ENCODE data around the gene IGSF6.

The IGSF6 gene

DNA sequence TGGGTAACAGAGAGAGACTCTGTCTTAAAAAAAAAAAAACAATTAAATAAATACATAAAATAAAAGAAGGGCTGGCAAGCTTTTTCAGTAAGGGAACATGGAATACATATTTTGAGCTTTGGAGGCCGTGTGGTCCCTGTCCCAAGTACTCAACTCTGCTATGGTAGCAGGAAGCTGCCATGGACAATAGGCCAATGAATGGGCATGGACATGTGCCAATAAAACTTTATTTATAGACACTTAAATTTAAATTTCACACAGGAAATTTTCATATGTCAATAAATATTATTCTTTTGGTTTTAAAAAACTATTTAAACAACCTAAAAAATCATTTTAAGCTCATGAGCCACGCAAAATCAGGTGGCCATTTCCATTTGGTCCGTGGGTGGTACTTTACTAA, 15.2 kb upstream of the IGSF6 start:
- Histone ChIP-seq H3K27me3 (peaks cover 79% of the 10 kb centered on the region), H3K9me3 (no peaks in the 10 kb centered on the region), H3K27ac (no peak overlapping the region), H3K4me3 (ENCODE audit: low read depth in 1 of 2, low read length in 1 of 2) (no peak overlapping the region), H3K36me3 (no peaks in the 10 kb centered on the region), H3K4me1 (ENCODE audit: control insufficient read depth in 1 of 2, insufficient read depth in 1 of 2, low read depth in 1 of 2, low read length in 1 of 2) (no peaks in the 10 kb centered on the region)
- TF ChIP-seq, protein P1, sequence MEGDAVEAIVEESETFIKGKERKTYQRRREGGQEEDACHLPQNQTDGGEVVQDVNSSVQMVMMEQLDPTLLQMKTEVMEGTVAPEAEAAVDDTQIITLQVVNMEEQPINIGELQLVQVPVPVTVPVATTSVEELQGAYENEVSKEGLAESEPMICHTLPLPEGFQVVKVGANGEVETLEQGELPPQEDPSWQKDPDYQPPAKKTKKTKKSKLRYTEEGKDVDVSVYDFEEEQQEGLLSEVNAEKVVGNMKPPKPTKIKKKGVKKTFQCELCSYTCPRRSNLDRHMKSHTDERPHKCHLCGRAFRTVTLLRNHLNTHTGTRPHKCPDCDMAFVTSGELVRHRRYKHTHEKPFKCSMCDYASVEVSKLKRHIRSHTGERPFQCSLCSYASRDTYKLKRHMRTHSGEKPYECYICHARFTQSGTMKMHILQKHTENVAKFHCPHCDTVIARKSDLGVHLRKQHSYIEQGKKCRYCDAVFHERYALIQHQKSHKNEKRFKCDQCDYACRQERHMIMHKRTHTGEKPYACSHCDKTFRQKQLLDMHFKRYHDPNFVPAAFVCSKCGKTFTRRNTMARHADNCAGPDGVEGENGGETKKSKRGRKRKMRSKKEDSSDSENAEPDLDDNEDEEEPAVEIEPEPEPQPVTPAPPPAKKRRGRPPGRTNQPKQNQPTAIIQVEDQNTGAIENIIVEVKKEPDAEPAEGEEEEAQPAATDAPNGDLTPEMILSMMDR (IDR thresholded peaks at IDR 0.05), result no peak

DNA sequence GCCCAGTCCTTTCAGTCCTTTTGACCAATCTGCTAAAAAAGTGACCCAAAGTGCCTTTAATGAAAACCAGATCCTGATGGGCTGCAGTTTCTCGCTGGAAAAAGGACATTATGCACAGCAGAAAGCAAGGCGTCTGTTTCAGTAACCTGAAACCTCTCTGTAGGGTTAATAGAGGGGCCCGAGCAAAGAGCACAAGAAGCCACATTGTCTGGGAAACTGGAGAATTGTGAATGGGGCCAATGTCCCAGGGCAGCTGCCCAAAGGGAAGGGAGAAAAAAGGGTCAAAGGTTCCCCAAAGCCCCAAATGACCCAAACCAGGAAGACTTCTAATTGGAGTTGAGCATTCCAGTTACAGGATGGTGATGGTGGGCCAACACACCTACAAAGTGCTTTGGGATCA, 14.4 kb upstream of the IGSF6 start:
- no peaks in the 10 kb centered on the region for H3K36me3 ChIP-seq
- TF ChIP-seq, protein P1 (IDR thresholded peaks at IDR 0.05), result no peak
- H3K27me3 ChIP-seq, result peaks cover 83% of the 10 kb centered on the region
- no peaks in the 10 kb centered on the region for H3K4me1 ChIP-seq (ENCODE audit: control insufficient read depth in 1 of 2, insufficient read depth in 1 of 2, low read depth in 1 of 2, low read length in 1 of 2)
- H3K9me3 ChIP-seq, result no peaks in the 10 kb centered on the region
- no peak overlapping the region for H3K4me3 ChIP-seq (ENCODE audit: low read depth in 1 of 2, low read length in 1 of 2)
- no peak overlapping the region for H3K27ac ChIP-seq

DNA sequence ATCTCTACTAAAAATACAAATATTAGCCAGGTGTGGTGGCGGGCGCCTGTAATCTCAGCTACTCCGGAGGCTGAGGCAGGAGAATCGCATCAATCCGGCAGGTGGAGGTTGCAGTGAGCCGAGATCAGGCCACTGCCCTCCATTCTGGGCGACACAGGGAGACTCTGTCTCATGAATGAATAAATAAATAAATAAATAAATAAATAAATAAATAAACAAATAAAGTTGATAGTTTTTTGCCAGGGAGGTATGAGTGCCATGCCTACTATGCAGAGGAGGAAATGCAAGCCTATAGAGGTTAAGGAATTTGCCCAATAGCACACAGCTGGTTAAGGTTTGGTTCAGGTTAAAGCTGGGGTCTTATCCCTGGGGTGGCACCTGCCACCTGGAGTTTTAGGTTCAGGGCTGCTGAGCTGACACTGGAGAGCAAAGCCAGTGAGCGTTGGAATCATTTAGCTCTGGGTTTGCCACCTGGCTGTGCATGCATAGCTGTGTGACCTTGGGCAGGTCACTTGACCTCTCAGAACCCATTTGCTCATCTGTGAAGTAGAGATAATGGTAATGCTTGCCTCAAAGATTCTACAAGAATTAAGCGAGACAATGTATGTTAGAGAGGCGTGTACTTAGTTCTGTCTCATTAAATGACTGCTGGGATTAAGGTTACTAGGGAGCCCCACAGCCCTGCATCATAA, 12.5 kb upstream of the IGSF6 start:
- H3K4me3 ChIP-seq (ENCODE audit: low read depth in 1 of 2, low read length in 1 of 2), result no peak overlapping the region
- H3K9me3 ChIP-seq, result no peaks in the 10 kb centered on the region
- TF ChIP-seq, protein P1 (IDR thresholded peaks at IDR 0.05), result no peak
- peaks cover 73% of the 10 kb centered on the region for H3K27me3 ChIP-seq
- no peaks in the 10 kb centered on the region for H3K36me3 ChIP-seq
- H3K4me1 ChIP-seq (ENCODE audit: control insufficient read depth in 1 of 2, insufficient read depth in 1 of 2, low read depth in 1 of 2, low read length in 1 of 2), result no peaks in the 10 kb centered on the region
- H3K27ac ChIP-seq, result no peak overlapping the region

DNA sequence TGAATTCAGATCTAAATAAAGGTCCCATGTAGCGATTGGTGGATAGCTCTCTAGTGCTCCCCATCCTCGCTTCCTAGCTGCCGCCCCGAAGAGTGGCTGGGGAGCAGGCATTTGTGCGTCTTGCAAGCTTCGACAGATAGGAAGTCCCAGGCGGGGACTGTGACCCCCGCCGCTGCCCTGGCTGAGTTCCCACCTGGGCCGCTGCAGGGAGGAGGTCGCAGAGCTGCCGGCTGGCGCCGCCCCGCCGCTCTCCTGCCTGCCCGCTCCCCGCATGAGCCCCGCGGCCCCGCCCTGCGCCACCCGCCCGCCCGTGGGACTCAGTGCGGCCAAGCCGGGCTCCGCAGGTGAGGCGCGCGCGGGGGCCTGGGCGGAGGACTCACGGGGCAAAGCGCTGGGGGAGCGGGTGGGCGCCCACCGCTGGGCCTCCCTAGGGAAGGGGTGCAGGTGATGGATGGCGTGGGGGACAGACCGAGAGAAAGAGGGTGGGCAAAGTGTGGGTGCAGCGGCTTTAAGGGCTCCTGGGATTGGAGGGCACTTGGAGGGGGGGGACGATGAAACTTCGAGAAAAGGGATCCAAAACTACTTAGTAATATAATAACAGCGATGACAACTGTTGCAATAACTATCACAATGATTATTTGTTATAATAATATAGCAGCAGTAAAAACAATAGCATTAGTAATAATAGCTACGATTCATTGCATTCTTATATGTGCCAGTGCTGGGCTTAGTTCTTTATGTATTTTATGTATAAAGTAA, 11.7 kb upstream of the IGSF6 start, which contains the start of gene OTOA:
OTOA (plus strand) TSS at position 80 of the 759 bp plus-strand sequence. CDS start 14,547 bp downstream, outside the sequence.
- TF ChIP-seq, protein P1 (IDR thresholded peaks at IDR 0.05), result no peak
- Histone ChIP-seq H3K4me3 (ENCODE audit: low read depth in 1 of 2, low read length in 1 of 2) (no peak within 1 kb of the TSS), H3K4me1 (ENCODE audit: control insufficient read depth in 1 of 2, insufficient read depth in 1 of 2, low read depth in 1 of 2, low read length in 1 of 2) (no peaks in the 10 kb centered on the region), H3K36me3 (peaks cover 3% of the 10 kb centered on the region), H3K9me3 (no peaks in the 10 kb centered on the region), H3K27me3 (peaks cover 64% of the 10 kb centered on the region), H3K27ac (no peak within 1 kb of the TSS)

DNA sequence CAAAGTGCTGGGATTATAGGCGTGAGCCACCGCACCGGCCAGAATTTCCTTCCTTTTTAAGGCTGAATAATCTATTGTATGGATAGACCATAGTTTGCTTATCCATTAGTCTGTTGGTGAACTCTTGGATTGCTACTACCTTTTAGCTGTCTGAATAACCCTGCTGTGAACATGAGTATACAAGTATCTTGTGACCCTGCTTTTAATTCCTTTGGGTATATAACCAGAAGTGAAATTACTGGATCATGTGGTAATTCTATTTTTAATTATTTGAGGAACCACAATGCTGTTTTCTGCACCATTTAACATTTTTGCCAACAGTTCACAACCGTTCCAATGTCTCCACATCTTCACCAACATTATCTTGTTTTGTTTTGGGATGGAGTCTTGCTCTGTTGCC, 6.7 kb upstream of the IGSF6 start:
- H3K27ac ChIP-seq, result no peak overlapping the region
- peaks cover 28% of the 10 kb centered on the region for H3K27me3 ChIP-seq
- TF ChIP-seq, protein P1 (IDR thresholded peaks at IDR 0.05), result no peak
- no peak overlapping the region for H3K4me3 ChIP-seq (ENCODE audit: low read depth in 1 of 2, low read length in 1 of 2)
- no peaks in the 10 kb centered on the region for H3K9me3 ChIP-seq
- H3K4me1 ChIP-seq (ENCODE audit: control insufficient read depth in 1 of 2, insufficient read depth in 1 of 2, low read depth in 1 of 2, low read length in 1 of 2), result peaks cover 30 to 40% of the 10 kb centered on the region in 2 experiments
- H3K36me3 ChIP-seq, result peaks cover 18% of the 10 kb centered on the region

Data from neutrophil (primary cell).